Stimulated activated CD8-positive, alpha-beta memory T cell treated with anti-CD3 and anti-CD28 coated beads, Interleukin-4, amount 100 ng/mL, for 4 hours (primary cell): ENCODE data around the gene PSMB3.

Source experiments
- DNase-seq, 2 donors: peaks; one replicate each; pipeline ENCODE4 v3.0.0-alpha.2; 2020; ENCODE audit warnings: low read depth in 2 of 2, low spot score in 1 of 2

The PSMB3 gene

DNA sequence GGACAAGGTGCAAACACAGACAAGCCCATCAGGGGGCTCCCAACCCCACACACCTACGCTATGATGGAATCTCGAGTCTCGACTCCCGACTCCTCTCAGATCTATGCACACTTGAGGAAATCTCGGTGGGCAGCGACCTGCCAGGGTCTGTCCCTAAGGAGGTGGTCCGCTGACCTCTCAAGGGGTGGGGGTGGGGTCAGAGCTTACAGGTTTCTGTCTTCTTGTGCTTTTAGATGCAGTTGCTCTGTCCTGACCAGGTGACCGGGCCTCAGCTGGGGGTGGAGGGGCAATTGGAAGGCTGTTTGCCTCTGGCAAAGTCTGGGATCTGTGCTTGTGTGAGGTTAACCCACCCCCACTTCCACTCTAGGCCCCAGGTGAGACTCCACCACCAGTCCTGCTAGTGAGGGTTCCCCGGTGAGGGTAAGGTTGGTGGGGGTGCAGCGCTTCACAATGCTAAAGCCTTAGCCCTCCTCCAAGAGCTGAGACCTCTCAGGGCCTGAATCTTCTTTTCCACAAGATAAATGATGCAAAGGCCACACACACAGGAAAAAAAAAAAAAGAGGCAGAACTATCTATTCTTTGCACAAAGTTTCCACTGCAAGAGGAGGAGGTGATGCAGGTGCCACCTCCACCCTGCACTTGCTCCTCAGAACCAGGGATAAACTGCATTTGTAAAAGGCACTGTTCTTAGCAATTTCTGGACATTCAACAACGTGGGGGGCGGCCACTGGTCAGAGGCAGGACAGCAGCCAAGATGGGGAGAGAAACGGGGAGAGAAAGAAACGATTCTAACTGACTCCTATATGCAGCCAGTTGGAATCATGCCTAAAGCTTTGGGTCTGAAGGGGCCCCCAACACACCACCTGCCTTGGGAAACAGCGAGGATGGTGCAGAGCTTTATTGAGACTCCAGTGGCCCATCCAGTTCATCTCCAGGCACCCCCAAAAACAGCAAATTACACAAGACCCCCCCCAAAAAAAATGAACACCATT lies 18.3 kb upstream of the PSMB3 start:
- no peak for DNase-seq

DNA sequence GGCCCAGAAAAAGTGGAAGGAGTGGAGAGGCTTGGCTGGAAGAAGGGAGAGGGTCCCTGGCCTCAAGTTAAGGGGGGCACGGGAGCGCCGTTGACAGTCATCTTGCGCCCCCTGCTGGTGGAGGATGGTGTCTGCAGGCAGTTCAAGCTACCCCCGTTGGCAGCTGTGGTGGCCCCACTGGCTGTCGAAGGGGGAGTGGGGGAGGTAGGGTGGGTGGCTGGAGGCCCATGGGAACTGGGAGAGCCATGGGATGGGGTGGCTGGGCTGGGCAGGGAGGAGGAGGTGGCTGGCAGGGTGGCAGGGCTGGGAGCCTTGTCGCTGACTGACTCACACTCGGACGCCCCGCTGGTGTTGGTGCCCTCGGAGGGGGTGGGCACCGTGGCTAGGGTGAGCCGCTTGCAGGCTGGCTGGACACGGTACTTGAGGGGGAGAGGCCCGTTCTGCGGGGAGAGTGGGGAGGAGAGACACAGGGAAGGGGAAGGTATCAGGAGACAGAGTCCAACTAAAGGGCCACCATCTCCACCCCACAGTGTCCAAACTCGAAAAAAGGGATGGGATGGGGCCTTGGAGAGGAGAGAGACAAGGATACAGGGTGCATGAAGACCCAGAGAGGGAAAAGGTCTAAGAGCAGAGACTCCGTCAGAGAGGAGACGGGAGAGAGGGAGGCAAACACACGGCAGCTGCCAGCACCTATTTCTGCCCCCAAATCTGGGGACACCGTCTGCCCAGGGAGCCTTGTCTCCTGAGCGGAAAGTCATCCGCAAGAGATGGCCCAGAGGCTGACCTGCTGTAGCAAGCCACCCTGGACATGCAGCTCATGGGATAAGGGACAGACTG lies 17.2 kb upstream of the PSMB3 start:
- peak; percentile 51 to 69 for DNase-seq

- no peak for DNase-seq
Observed at GRCh38 chr17:38738007-38738662, 14.4 kb upstream of the PSMB3 start.

- DNase-seq = no peak
Observed at GRCh38 chr17:38738686-38739085, 13.9 kb upstream of the PSMB3 start.

- DNase-seq = no peak
Observed at GRCh38 chr17:38739305-38739704, 13.2 kb upstream of the PSMB3 start.

GRCh38 chr17:38740044-38740443 lies 12.5 kb upstream of the PSMB3 start:
- no peak for DNase-seq

DNA sequence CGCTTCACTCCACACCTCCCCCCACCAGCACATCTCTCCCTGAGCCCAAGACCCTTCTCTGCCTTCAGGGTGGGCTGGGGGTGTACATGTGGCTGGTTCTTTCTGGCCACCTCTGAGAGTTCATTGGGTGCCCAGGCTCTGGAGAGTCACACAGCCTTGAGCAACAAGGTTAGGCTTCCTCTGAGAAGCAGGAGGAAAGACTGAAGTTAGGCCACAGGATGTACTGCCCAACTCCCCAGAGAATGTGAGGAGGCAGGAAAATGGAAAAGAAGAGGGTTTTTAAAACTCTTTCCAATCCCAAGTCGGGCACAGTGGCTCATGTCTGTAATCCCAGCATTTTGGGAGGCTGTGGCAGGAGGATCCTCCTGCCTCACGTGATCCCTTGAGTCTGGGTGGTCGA lies 11.7 kb upstream of the PSMB3 start:
- DNase-seq = no peak

DNA sequence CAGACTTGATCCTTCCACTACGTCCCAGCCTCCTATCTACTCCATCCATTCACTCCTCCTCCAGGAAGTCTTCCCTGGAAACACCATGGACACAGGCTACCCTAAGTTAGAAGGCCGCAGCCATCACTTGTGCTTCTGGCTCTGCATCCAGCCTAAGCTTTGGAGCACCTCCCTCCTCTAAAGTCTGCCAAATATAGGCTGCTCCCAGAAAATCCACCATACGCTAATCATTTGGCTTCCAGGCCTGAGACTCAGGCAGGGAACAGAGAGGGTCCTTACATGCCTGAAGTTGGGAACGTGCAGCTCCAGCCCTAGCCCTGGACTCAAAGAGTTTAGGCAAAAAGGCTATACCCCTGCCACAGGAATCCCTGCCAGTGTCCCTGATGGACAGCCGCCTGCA lies 11.1 kb upstream of the PSMB3 start:
- DNase-seq = no peak

GRCh38 chr17:38741921-38742410 lies 10.6 kb upstream of the PSMB3 start:
- no peak for DNase-seq

DNA sequence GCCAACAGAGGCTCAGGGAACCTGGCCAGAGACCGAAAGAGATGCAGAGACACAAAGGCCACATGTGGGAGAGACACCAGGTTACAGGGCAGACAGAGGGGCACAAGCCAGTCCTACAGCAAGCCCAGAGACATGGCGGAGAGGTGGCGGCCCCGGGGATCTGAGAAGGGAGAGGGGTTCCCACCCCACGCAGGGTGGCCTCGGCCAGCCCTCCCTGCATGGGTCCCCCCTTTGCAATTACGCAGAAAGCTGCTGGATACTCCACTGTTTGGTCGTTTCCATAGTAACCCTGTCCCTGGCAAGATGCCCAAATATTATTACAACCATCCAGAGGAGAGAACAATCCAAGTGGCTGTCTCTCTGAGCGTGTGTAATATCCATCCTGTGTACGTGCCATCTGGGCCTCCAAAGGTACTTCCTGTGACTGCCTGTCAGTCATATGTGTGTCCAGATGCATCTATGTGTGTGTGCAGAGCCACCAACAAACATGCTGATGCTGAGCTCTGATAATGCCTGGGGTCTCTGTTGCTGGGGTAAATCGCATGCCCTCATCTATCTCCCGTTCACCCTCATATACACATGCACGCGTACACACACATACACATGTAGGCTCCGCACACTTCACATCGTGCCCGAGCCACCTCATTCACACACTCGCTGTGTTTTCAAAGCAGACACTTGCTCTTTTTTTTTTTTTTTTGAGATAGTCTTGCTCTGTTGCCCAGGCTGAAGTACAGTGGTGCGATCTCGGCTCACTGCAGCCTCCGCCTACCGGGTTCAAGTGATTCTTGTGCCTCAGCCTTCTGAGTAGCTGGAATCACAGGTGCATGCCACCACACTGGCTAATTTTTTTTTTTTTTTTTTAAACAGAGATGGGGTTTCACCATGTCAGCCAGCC lies 9.9 kb upstream of the PSMB3 start:
- no peak for DNase-seq

DNA sequence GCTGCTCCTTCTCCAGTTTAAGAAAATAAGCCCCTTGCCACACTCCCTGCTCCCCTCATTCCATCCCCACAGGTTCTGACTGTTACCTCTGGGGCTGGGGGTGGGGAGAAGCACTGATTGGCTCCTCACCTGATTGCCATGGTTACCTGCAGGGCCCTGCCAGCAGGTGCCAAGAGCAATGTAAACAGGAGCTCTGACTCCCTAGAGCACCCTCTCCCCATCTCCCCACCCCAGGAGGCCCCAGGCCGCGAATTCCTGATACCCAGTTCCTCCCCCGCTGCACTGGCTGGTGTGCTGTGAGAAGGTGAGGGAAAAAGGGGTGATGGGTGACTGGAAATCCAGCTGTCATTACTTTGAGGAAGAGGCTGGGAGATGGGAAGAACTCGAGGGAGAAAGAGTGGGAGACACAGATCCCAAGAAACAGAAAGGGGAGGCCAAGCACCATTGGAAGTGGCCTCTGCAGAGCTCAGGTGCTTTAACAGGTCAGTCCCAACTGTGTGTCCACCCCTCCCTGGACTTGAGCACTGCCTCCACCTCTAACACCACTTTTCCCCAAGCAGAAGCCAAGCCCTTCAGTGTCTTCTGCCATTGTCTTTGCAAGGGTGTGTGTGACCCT lies 8.9 kb upstream of the PSMB3 start:
- no peak for DNase-seq

DNA sequence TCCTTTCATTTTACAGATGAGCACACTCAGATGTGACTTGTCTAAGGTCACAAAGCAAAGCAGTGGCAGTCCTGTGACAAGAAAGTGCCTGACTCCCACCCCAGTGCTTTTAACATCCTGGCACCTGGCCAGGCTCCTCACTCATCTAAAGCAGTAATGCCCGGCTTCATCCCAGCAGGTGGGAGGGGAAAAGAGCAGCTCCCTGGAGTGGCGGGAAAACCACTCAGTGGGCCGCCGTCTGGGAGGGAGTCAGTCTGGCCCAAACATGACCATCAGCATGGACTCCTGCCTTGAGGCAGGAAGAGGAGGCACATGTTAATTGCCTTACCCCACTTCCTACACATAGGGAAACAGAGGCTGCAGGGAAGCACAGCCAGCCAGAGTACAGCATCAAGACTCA lies 7.0 kb upstream of the PSMB3 start:
- no peak for DNase-seq

- no peak for DNase-seq
Observed at GRCh38 chr17:38746004-38746848, 6.3 kb upstream of the PSMB3 start.

GRCh38 chr17:38746849-38747462 lies 5.6 kb upstream of the PSMB3 start:
- DNase-seq = no peak

DNA sequence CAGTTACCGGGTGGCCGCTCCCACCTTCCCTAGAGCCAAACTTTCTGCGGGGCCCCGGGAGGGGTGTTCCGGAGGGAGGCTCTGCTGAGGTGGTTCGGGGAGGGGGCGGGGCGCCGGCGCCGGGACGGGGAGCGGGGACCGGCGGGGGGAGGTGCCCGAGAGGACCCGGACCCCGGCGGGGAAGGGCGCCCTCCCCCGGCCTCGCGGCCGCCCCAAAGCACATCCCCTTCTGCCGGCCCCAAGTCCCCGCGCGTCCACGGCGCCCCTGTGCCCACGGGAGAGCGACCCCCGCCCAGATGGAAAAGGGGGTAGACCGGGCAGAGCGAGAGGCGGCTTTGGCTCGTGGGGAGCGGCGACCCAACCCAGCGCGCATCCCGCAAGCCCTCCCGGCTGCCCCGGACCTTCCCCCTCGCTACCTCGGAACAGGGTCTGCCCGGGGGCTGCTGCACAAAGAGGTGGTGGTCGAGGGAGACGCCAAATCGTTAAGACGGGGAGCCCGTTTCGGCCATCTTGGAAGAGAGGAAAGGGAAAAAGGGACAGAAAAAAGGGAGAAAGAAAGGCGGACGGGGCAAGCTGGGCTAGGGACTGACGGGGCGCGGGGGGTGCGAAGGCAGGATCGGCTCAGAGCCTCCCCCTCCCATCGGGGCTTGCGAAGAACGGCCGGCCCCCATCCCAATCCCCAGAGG lies 4.9 kb upstream of the PSMB3 start:
- no peak for DNase-seq

- DNase-seq = no peak
Observed at GRCh38 chr17:38748149-38748891, 4.2 kb upstream of the PSMB3 start, which contains the start of gene PCGF2. TSS of gene PCGF2 (minus strand) at chr17:38748336. CDS start at chr17:38740402, 7,934 bp downstream.

GRCh38 chr17:38748892-38749222 lies 3.7 kb upstream of the PSMB3 start:
- DNase-seq = no peak
